Right renal pelvis (tissue), 4 donors: ENCODE data around the gene ERP27. TPM values are rescaled to one million over a fixed set of nuclear protein-coding genes. Genes with fewer than 3 reads are reported as not detected.

ENCODE experiments used
- DNase-seq, 4 donors: peaks; one replicate each; pipeline ENCODE4 v3.0.0-alpha.2; 2013; ENCODE audit warnings: low read depth in 4 of 4, low spot score in 3 of 4, missing footprints in 1 of 4
- polyA plus RNA-seq, 4 donors: library from polyadenylated mRNA; unstranded; fragments of 120-200 nt; gene quantifications; one replicate each; pipeline ENCODE4 v1.2.1, GENCODE V29; 2013; ENCODE audit not compliant: insufficient read length in 4 of 4

Gene ERP27
- polyA plus RNA-seq, 4 donors, result 20.6 to 41.4 (median 30.2) TPM

DNA sequence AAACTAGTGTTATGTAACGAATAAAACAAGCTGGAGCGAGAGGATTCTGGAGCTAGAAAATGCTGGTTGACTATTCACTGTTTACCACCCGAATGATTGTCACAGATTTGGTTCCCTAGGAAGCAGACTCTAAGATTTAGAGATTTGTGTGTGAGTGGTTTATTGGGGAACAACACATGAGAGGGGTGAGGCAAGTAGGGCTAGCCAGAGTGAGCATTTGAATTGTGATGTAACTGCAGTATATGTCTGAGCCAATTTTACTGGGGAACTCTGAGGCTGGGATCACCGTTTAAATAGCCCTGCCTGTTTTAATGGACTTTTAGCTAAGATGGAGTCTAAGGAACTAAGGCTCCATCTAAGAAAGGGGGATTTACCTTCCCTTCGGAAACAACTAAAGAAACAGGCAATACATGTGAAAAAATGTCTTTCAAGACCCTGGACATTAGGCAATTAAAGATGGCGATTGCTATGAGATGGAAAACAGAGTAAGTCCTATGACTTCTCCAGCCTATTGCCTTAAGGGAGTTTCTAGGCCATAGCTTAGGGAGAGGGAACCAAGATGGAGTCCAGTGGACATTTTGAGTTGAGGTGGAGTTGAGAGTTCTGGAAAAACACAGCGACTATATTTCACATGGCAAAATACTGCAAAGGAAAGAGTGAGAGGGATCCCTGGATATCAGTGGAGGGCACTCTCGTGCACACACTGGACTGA lies 59.0 kb downstream of the ERP27 start:
- DNase-seq, result no peak

DNA sequence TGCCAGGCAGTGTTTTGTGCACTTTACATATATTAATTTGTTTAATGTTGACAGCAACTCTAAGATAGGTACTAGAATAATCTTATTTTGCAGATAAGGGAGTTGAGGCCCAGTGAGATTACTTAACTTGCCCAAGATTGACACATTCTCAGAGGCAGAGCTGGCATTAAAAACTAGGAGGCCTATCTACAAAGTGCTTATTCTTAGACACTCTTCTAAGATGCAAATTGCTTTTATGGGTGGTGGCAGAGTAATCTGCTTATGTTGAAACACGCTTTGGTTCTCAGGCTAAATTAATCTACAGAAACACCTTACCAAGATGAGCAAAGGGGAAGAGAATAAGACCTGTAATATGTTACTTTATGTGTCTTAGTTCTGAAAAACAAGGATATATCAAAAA lies 59.8 kb downstream of the ERP27 start:
- DNase-seq, result no peak

DNA sequence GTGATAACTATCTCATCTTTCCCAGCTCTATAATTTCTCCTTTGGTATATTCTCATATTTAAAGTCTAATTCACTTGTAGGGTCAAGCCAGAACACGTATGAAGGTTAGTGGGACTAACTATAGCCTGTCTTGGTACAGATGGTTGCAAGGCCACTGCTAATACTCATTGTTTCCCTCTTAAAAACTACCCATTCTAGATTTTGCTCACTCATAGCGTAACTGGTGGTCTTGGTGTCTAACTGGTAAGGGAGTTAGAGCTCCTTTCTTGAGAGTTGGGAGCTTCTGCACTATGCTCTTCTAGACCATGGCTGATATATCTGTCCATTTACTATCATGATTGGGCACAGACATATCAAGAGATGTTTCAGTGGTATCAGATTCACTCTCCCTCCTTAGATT lies 61.5 kb downstream of the ERP27 start:
- no peak for DNase-seq

DNA sequence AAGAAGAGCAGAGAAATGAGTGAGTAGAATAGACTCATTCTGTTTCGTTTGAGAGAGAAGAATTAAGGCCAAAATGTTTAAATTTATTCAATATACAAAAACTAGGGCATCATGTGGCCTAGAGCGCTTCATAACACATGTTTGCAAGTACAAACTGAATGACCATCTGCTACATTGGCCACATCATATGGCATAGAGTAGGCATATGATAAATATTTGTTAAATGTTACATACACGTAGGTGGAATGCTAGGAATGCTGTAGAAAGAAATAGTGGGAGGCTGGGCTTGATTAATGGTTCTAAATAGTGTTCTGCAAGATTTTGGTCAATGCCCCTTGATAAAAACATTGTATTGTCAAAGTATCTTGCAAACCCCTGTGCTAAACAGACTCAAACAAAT lies 63.5 kb downstream of the ERP27 start:
- DNase-seq, result no peak

DNA sequence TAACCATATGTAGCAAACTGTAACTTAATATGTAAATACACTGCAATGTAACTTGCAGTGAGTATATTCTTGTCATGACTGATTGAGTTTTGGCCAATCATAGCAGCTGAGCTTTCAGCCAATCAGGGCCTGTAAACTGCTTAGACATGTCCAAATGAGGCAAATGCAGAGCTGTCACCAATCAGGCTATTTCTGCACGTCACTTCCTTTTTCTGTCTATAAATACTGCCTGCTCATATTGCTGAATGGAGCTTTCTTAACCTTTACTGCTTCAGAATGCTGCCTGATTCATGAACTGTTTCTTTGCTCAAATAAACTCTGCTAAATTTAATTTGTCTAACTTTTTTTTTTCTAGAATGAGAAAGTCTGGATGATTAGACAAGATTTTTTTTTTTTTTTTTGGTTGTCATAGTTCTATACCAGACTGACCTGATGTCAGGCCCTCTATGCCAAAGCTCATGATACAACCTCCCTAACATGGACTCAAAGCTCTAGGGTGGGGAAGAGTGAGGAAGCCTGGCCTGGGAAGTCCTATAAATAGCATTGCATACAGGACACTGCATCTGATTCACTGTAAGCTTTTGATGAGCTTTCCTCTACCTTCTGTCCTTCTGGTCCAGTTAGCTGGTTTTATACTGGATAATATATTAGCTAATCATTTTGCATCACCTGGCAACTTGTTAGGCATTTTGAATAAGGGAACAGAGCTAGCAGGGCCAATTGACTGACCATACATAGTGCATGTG lies 64.7 kb downstream of the ERP27 start:
- no peak for DNase-seq

DNA sequence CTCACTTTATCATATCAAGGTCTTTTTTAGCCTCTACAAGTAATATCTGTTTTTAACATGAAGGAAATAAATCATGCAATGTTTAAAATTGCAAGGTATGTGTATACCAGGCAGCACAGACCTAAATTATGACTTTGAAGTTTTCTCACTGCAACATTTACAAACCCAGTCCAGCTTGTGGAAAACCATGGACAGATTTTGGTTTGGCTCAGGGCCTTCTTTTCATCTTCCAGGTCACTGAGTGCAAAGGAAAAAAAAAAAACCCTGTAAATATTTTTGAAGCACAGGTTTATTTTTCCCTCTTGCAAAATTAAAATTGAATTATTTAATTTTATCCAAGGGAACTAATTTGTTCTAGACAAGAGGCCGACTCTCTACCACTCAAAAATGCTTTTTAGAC lies 66.5 kb downstream of the ERP27 start:
- DNase-seq, result no peak

DNA sequence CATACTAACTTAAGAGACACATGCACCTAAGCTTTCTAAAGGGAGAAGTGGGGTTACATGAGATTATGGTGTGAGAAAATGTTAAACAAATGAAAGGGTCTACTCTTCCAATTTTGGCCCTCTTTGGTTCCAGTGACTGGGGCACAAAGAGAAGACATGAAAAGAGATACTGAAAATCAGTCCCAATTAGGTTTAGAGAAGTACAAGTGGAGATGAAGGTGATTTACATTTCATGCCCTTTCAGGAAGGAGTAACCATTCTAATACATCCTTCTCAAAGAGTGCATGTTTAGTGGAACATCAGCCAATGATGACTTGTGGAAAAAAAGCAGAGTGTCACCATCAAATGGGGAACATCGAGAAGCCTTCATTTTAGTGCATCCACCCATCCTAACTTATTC lies 67.1 kb downstream of the ERP27 start:
- no peak for DNase-seq

DNA sequence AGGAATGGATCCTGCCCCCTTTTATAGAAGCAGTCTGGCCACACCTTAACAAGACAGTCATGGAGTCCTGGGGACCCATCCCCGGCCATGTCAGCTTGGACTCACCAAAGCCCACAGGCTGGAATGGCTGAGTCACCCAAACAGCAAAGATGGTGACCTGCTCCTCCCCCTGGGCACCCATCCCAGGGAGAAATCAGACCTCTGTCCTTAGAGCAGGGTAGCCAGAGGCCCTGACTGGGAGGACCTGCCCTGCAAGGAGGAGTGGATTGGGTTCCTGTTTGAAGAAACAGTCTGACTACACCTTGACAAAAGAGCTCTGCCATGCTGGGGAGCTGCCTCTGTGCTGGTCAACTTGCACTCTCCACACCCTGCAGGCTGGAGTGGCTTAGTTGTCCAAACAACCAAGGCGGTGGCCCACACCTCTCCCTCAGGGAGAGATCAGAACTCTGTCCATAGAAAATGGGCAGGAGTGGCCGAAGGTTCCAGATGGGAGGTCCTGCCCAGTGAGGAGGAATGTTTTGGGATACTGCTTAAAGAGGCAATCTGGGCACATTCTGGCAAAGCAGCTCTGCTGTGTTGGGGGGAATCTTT lies 69.3 kb downstream of the ERP27 start:
- no peak for DNase-seq

Other genes starting within 250 kb of the ERP27 start
- under 1 TPM; 0.38 to 0.89 (median 0.56) TPM for gene GUCY2C, start 241.9 kb downstream of the ERP27 start, polyA plus RNA-seq
- gene WBP11, start 135.1 kb downstream of the ERP27 start, polyA plus RNA-seq, result 100 to 1,000 TPM in 3 of 4 donors, 10 to 100 TPM in 1; 93.4 to 113 (median 112) TPM
- 1 to 10 TPM; 4.7 to 6.8 (median 4.9) TPM for gene C12orf60, start 134.9 kb downstream of the ERP27 start, polyA plus RNA-seq
- gene SMCO3, start 124.4 kb downstream of the ERP27 start, polyA plus RNA-seq, result 1 to 10 TPM; 3.0 to 3.6 (median 3.3) TPM
- under 1 TPM; 0.11 to 0.25 (median 0.14) TPM for gene ART4, start 95.0 kb downstream of the ERP27 start, polyA plus RNA-seq
- 10 to 100 TPM; 41.2 to 70.3 (median 48.2) TPM for gene MGP, start 52.7 kb downstream of the ERP27 start, polyA plus RNA-seq
- gene ARHGDIB, start 23.1 kb upstream of the ERP27 start, polyA plus RNA-seq, result 10 to 100 TPM; 50.0 to 59.6 (median 55.9) TPM
- under 1 TPM in 2 of 4 donors, not detected in 2; 0.14 to 0.27 TPM for gene PDE6H, start 34.5 kb upstream of the ERP27 start, polyA plus RNA-seq